ENCODE results near the gene PGA5.

The PGA5 gene

DNA sequence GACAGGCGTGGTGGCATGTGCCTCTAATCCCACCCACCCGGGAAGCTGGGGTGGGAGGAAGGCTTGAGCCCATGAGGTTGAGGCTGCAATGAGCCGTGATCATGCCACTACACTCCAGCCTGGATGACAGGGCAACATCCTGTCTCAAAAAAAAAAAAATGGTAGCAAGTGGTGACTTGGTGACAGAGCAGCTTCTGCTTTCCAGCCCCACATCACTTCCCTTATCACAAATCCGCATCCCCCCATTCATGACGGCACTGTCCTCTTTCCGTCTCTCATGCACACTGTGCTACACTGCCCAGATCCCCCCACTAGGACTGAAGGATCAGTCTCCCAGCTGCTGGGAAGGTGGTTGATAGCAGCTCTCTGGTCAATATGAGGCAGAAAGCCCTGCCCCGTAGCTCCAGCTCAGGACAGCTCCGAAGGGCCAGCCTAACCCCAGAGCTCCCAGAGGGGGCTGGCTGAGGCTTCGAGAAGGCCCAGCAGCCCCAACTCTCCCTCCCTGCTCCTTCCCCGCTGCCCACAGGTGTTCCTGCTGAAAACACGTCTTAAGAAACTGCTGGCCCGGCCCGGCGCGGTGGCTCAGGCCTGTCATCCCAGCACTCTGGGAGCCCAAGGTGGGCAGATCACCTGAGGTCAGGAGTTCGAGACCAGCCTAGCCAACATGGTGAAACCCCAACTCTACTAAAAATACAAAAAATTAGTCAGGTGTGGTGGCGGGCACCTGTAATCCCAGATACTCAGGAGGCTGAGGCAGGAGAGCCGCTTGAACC lies 15.9 kb downstream of the PGA5 start:
- in situ Hi-C loops (cut with MboI; ENCODE audit: low pct_unique_long_range_greater_than_20kb, low sequenced_read_pairs, unreplicated experiment), result no loop called here
- TF ChIP-seq, protein P1, sequence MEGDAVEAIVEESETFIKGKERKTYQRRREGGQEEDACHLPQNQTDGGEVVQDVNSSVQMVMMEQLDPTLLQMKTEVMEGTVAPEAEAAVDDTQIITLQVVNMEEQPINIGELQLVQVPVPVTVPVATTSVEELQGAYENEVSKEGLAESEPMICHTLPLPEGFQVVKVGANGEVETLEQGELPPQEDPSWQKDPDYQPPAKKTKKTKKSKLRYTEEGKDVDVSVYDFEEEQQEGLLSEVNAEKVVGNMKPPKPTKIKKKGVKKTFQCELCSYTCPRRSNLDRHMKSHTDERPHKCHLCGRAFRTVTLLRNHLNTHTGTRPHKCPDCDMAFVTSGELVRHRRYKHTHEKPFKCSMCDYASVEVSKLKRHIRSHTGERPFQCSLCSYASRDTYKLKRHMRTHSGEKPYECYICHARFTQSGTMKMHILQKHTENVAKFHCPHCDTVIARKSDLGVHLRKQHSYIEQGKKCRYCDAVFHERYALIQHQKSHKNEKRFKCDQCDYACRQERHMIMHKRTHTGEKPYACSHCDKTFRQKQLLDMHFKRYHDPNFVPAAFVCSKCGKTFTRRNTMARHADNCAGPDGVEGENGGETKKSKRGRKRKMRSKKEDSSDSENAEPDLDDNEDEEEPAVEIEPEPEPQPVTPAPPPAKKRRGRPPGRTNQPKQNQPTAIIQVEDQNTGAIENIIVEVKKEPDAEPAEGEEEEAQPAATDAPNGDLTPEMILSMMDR (IDR thresholded peaks at IDR 0.05; ENCODE audit: extremely low read depth, insufficient read depth, missing control alignments), result no peak
- no peak for DNase-seq (ENCODE audit: low spot score)

DNA sequence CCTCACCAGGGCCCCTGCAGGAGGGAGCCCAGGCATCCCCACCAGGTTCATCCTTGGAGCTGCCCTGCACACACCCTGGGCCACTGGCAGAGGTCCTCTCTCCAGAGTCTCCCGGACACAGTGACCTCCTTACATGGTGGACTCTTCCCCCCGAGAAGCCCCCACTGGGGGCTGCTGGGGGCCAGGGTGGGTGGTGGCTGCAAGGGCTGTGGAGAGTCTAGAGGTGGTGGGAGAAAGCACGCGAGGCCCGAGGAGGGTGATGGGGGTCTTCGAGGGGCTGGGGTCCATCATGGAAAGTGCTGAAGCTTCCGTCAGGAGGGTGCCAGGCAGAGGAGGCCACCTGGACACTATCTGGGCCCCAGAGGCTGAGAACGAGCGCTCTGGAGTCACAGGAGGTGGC lies 17.6 kb downstream of the PGA5 start:
- in situ Hi-C loops (cut with MboI; ENCODE audit: low pct_unique_long_range_greater_than_20kb, low sequenced_read_pairs, unreplicated experiment), result no loop called here
- TF ChIP-seq, protein P1 (IDR thresholded peaks at IDR 0.05; ENCODE audit: extremely low read depth, insufficient read depth, missing control alignments), result no peak
- DNase-seq (ENCODE audit: low spot score), result no peak

DNA sequence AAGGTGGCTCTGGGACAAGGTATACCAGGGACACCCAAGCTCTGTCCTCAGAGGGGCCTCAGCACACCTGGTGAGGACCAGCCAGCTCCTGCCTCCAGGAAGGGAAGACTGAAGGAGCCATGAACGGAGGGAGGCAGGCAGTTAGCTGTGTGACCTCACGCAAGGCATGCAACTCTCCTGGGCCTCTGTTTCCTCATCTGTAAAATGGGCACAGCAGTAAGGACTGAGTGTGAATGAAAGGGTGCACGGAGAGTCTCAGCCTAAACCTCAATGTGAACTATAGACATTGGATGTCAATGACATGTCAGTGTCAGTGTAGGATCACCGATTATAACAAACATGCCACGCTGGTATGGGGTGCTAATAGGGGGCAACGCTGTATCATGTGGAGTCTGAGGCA lies 18.4 kb downstream of the PGA5 start:
- in situ Hi-C loops (cut with MboI; ENCODE audit: low pct_unique_long_range_greater_than_20kb, low sequenced_read_pairs, unreplicated experiment), result no loop called here
- TF ChIP-seq, protein P1 (IDR thresholded peaks at IDR 0.05; ENCODE audit: extremely low read depth, insufficient read depth, missing control alignments), result no peak
- DNase-seq (ENCODE audit: low spot score), result no peak

DNA sequence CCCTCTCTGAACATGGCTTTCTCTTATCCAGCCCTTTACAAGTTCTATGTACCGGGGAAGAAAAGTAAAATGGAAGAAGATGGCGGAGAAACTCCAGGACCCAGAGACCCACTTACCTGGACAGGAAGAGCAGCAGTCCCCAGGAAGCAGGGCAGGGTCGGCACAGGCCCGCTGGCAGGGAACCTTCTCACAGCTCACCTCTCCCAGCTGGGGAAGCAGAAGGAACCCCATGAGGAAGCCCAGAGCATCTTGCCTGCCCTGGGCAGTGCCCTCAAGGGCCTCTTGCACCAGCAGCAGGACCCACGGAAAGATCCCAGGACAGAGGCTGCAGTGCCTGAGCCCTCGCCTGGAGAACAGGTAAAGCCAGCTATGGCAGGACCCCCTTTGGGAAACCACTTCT lies 23.4 kb downstream of the PGA5 start:
- in situ Hi-C loops (cut with MboI; ENCODE audit: low pct_unique_long_range_greater_than_20kb, low sequenced_read_pairs, unreplicated experiment), result no loop called here
- TF ChIP-seq, protein P1 (IDR thresholded peaks at IDR 0.05; ENCODE audit: extremely low read depth, insufficient read depth, missing control alignments), result no peak

DNA sequence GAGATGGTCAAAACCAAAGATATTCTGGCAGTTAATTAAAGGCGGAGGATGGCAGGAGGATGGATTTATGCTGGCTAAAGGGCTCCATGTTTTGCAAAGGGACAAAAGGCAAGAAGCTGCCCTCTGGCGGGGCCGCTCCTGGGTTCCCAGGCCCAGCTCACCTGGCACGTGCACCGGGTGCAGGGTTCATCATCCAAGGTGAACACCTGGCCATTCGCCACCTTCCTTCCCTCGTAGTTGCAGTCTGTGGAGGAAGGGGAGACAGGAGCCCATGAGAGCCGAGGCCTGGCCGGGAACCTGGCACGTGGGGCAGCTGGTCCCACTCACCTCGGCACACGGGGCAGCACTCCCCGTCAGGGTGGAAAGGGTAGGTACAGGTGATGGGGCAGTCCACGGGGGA lies 23.8 kb downstream of the PGA5 start:
- TF ChIP-seq, protein P1 (IDR thresholded peaks at IDR 0.05; ENCODE audit: extremely low read depth, insufficient read depth, missing control alignments), result no peak
- in situ Hi-C loops (cut with MboI; ENCODE audit: low pct_unique_long_range_greater_than_20kb, low sequenced_read_pairs, unreplicated experiment), result loop anchor here (5.0 kb wide), 1 partner anchor 67 kb away; no protein-coding TSS in a partner anchor
- no peak for DNase-seq (ENCODE audit: low spot score)

More for the DNA sequence above, 23.4 kb downstream of the PGA5 start:
- no peak for DNase-seq (ENCODE audit: low spot score)

DNA sequence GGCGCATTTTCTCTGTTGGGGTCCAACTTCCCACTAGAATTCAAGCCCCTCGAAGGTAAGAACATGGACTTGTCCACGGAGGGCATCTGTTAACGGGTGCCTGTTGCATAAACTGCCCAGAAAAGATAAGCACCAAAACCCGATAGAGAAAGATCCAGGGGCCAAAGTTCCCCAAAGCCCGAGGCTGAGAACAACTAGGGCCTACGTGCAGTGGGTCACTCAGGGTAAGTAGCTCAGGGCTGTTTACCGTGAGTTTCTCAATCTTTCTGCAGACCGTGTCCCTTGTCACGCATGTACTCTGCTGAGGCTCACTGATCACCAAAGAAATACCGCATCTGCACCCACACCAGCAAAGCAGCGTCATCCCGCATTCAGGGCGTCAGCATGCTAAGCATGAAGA lies 24.4 kb downstream of the PGA5 start:
- TF ChIP-seq, protein P1 (IDR thresholded peaks at IDR 0.05; ENCODE audit: extremely low read depth, insufficient read depth, missing control alignments), result no peak
- in situ Hi-C loops (cut with MboI; ENCODE audit: low pct_unique_long_range_greater_than_20kb, low sequenced_read_pairs, unreplicated experiment), result loop anchor here (5.0 kb wide), 1 partner anchor 68 kb away; no protein-coding TSS in a partner anchor
- DNase-seq (ENCODE audit: low spot score), result no peak

Measured in GM13977 (cell line).